Loucy (cell line): ENCODE results near the gene CEP131.
"Not testable (repeated sequence)": the region's sequence is repeated elsewhere in the genome, so short reads cannot be mapped to it uniquely, and the experiment has no call there.

Source experiments
- H2AFZ ChIP-seq: fragments of 200-600 bp; sonication (generic); 2 replicates; pipeline ENCODE4 v1.6.0; 2016; ENCODE audit warnings: antibody characterized with exemption, mild to moderate bottlenecking, low read length, moderate library complexity
- H3F3A ChIP-seq: fragments of 200-600 bp; 2 replicates; pipeline ENCODE4 v1.6.0; 2016; ENCODE audit warnings: antibody characterized with exemption, low read depth, mild to moderate bottlenecking
- H3K27me3 ChIP-seq: fragments of 200-600 bp; sonication (generic); 2 replicates; pipeline ENCODE4 v1.6.1; 2014; ENCODE audit warnings: low read length, mild to moderate bottlenecking; ENCODE audit not compliant: insufficient read depth, poor library complexity, severe bottlenecking
- H3K36me3 ChIP-seq: fragments of 200-600 bp; sonication (generic); 2 replicates; pipeline ENCODE4 v1.6.1; 2016; ENCODE audit warnings: low read length; ENCODE audit not compliant: insufficient read depth
- H3K4me1 ChIP-seq: fragments of 200-600 bp; sonication (generic); 2 replicates; pipeline ENCODE4 v1.5.1; 2014; ENCODE audit warnings: low read length, mild to moderate bottlenecking; ENCODE audit not compliant: insufficient read depth, poor library complexity, severe bottlenecking
- H3K4me2 ChIP-seq: fragments of 200-600 bp; sonication (generic); 2 replicates; pipeline ENCODE4 v1.6.0; 2014; ENCODE audit warnings: antibody characterized with exemption, low read length, low read depth, mild to moderate bottlenecking; ENCODE audit not compliant: poor library complexity, severe bottlenecking
- H3K4me3 ChIP-seq: fragments of 200-600 bp; sonication (generic); 2 replicates; pipeline ENCODE4 v1.5.1; 2014; ENCODE audit warnings: low read length, mild to moderate bottlenecking, mixed read lengths; ENCODE audit not compliant: poor library complexity, severe bottlenecking
- H3K79me2 ChIP-seq: fragments of 200-600 bp; sonication (generic); 2 replicates; pipeline ENCODE4 v1.6.1; 2014; ENCODE audit warnings: low read length; ENCODE audit not compliant: insufficient read depth
- H3K9ac ChIP-seq: fragments of 200-600 bp; sonication (generic); 2 replicates; pipeline ENCODE4 v1.6.0; 2014; ENCODE audit warnings: mild to moderate bottlenecking, low read depth, low read length, moderate library complexity; ENCODE audit not compliant: poor library complexity, severe bottlenecking
- H3K9me2 ChIP-seq: fragments of 200-600 bp; sonication (generic); replicated peaks from 2 replicates; pipeline ENCODE4 v1.6.1; 2016; ENCODE audit warnings: low read depth, low read length, mixed read lengths
- H3K9me3 ChIP-seq: fragments of 200-600 bp; sonication (generic); 2 replicates; pipeline ENCODE4 v1.6.1; 2014; ENCODE audit warnings: mild to moderate bottlenecking, antibody characterized with exemption, low read length, low read depth; ENCODE audit not compliant: insufficient read depth
- H4K20me1 ChIP-seq: fragments of 200-600 bp; sonication (generic); 2 replicates; pipeline ENCODE4 v1.6.0; 2014; ENCODE audit warnings: antibody characterized with exemption, low read length, mild to moderate bottlenecking; ENCODE audit not compliant: insufficient read depth, poor library complexity, severe bottlenecking
- EZH2phosphoT487 ChIP-seq: fragments of 200-600 bp; IDR thresholded peaks from 2 replicates; pipeline ENCODE4 v1.6.1; 2018; ENCODE audit warnings: antibody characterized with exemption, mild to moderate bottlenecking, moderate library complexity, borderline replicate concordance
- TF ChIP-seq, protein P1 (sequence below): fragments of 200-600 bp; sonication (generic); conservative IDR thresholded peaks from 2 replicates; pipeline ENCODE4 v1.5.1; 2014; ENCODE audit warnings: mild to moderate bottlenecking, antibody characterized with exemption, low read length

Gene CEP131

DNA sequence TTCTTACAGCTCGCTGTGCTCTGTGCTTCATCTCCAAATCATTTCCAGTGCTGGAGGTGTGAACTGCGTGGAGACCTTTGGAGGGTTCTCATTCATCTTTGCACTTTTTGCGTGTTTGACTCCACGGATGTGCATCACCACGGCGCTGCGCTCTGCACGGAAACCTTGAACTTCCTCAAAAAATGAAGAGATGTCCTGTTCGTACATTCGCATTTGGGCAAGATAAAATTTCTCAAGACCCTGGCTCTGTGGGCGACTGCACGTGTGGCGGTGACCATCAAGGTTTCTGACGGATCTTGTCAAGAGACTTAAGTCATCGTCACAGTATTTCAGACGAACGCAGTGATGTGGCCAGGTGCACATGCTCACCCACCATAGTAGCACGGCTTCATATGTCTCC is 67.8 kb downstream of the CEP131 start:
- Histone ChIP-seq H4K20me1 (no peaks in the 10 kb centered on the region), H3F3A (no peaks in the 10 kb centered on the region), H3K9ac (no peak overlapping the region), H3K4me1 (no peaks in the 10 kb centered on the region), H3K36me3 (no peaks in the 10 kb centered on the region), H3K9me3 (no peaks in the 10 kb centered on the region), H3K27me3 (no peaks in the 10 kb centered on the region), H2AFZ (no peak overlapping the region), H3K9me2 (no peaks in the 10 kb centered on the region), H3K79me2 (no peaks in the 10 kb centered on the region), H3K4me3 (no peak overlapping the region), H3K4me2 (no peak overlapping the region)
- no peak for TF ChIP-seq EZH2phosphoT487
- TF ChIP-seq, protein P1, sequence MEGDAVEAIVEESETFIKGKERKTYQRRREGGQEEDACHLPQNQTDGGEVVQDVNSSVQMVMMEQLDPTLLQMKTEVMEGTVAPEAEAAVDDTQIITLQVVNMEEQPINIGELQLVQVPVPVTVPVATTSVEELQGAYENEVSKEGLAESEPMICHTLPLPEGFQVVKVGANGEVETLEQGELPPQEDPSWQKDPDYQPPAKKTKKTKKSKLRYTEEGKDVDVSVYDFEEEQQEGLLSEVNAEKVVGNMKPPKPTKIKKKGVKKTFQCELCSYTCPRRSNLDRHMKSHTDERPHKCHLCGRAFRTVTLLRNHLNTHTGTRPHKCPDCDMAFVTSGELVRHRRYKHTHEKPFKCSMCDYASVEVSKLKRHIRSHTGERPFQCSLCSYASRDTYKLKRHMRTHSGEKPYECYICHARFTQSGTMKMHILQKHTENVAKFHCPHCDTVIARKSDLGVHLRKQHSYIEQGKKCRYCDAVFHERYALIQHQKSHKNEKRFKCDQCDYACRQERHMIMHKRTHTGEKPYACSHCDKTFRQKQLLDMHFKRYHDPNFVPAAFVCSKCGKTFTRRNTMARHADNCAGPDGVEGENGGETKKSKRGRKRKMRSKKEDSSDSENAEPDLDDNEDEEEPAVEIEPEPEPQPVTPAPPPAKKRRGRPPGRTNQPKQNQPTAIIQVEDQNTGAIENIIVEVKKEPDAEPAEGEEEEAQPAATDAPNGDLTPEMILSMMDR = no peak

DNA sequence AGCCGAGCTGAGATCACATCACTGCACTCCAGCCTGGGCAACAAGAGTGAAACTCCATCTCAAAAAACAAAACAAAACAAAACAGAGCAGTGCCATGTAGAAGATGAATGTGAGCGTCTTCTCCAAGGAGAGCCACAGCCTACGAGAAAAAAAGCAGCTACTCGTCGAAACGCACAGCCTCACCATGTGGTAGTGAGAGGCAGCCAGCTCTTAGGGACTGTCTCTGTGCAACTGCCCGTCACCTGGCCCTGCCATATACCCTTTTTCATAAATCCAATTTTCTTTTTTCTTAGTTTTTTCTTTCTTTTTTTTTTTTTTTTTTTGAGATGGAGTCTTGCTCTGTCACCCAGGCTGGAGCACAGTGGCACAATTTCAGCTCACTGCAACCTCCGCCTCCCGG is 68.7 kb downstream of the CEP131 start:
- H3K9ac ChIP-seq, H3K4me1 ChIP-seq, H3K27me3 ChIP-seq, H3K4me2 ChIP-seq, H3K4me3 ChIP-seq, H3K9me3 ChIP-seq, H4K20me1 ChIP-seq, H3K36me3 ChIP-seq, H3K79me2 ChIP-seq, H3F3A ChIP-seq, H2AFZ ChIP-seq, H3K9me2 ChIP-seq: not testable (repeated sequence)

DNA sequence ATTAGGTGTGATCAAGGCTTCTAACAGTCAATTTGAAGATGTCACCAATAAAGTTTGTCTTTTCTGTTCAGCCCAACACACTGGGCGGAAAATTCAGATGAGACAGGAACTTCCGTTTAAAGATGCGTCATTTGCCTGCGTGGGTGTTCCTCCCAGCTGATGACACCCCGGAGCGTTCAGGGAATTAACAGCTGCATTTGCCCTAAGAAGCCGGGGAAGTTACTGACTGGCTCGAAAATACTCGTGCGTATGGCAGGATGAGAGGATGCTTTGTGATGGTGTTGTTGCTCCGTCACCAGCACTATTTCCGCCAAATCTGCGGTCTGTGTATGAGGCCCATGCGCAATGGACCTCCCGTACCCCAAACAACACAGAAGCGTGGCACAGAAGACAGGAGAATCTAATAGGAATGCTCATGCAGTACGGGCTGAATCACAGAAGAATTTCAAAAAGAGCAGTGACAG is 69.4 kb downstream of the CEP131 start:
- Histone ChIP-seq H3K4me2 (no peak overlapping the region), H3K79me2 (no peaks in the 10 kb centered on the region), H3K27me3 (no peaks in the 10 kb centered on the region), H2AFZ (no peak overlapping the region), H4K20me1 (no peaks in the 10 kb centered on the region), H3K9me3 (no peaks in the 10 kb centered on the region), H3K36me3 (no peaks in the 10 kb centered on the region), H3F3A (no peaks in the 10 kb centered on the region), H3K9ac (no peak overlapping the region), H3K4me1 (no peaks in the 10 kb centered on the region), H3K4me3 (no peak overlapping the region), H3K9me2 (no peaks in the 10 kb centered on the region)
- TF ChIP-seq, protein P1 = no peak
- no peak for TF ChIP-seq EZH2phosphoT487

DNA sequence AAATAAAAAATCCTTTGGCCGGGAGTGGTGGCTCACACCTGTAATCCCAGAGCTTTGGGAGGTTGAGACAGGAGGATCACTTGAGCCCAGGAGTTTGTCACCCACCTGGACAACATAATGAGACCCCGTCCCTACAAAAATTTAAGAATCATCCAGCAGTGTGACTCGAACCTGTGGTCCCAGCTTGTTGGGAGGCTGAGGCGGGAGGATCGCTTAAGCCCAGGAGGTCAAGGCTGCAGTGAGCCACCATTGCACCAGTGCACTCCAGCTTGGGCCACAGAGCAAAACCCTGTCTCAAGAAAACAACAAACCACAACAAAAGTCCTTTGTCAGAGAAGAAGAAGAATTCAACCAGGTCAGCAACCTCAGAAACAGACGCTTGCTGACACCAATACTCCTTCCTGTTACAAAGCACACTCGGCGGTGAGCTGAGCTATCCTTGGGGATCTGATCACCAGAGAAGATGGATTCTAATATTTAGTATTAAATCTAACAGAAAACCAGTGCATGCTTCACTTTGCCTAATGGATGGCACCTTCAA is 70.4 kb downstream of the CEP131 start:
- Histone ChIP-seq H4K20me1 (no peaks in the 10 kb centered on the region), H3K9ac (no peak overlapping the region), H2AFZ (no peak overlapping the region), H3K27me3 (no peaks in the 10 kb centered on the region), H3K4me1 (no peaks in the 10 kb centered on the region), H3F3A (no peaks in the 10 kb centered on the region), H3K4me3 (no peak overlapping the region), H3K9me2 (no peaks in the 10 kb centered on the region), H3K36me3 (no peaks in the 10 kb centered on the region), H3K4me2 (no peak overlapping the region), H3K9me3 (no peaks in the 10 kb centered on the region), H3K79me2 (no peaks in the 10 kb centered on the region)
- no peak for TF ChIP-seq EZH2phosphoT487
- TF ChIP-seq, protein P1 = no peak
